K562 (cell line): ENCODE measurements around the gene CLDN15. TPM values are rescaled to one million over a fixed set of nuclear protein-coding genes. Genes with fewer than 3 reads are reported as not detected.

Experiments
- ATAC-seq: fragments of 200-7000 bp; cut with Tn5 transposase; 3 replicates; pipeline ENCODE4 v1.9.1; 2020; ENCODE audit warnings: moderate library complexity
- BruUV-seq: library from RNA; stranded (reverse); fragments of 400-500 nt; replicated peaks from 2 replicates; lab custom pipeline; 2021; lab: Mats Ljungman, UMichigan
- CTCF ChIA-PET: fragments of 300-600 bp; formaldehyde crosslinking; extraction: SDS; loops from one replicate; lab custom pipeline; 2021; ENCODE audit warnings: low intra/inter-chr PET ratio; lab: Yijun Ruan, JAX
- POLR2A ChIA-PET: fragments of 300-600, 350-650 bp; sonication (Branson Sonifier 250); formaldehyde crosslinking; extraction: SDS; loops from one replicate; lab custom pipeline; 2021; ENCODE audit warnings: antibody characterized with exemption, inconsistent platforms; lab: Yijun Ruan, JAX
- DNase-seq, 4 experiments: peaks; one replicate each; pipeline versions ENCODE4 v3.0.0 to v3.0.0-alpha.2; 2011 to 2018; ENCODE audit warnings: low spot score in 3 of 4, mixed read lengths in 3 of 4; ENCODE audit errors: extremely low read depth in 1 of 4
- FAIRE-seq: peaks from 2 replicates; lab custom pipeline; 2011; peaks lifted over from hg19 to GRCh38; lab: Jason Lieb, UNC
- H2AFZ ChIP-seq: 2 replicates; pipeline ENCODE4 v1.6.0; 2011; ENCODE audit warnings: low read depth, low read length, control low read depth, inconsistent platforms
- H3K27ac ChIP-seq: fragments of 200-600 bp; 3 replicates; pipeline ENCODE4 v1.8.0; 2011; ENCODE audit warnings: low read depth, mild to moderate bottlenecking, control low read depth, inconsistent platforms, low read length, moderate library complexity, mixed read lengths; ENCODE audit errors: extremely low read depth
- H3K27me3 ChIP-seq, 2 experiments: fragments of 300-600 bp in 1 of 2; 2 replicates in 1 of 2; 3 replicates in 1 of 2; pipeline versions ENCODE4 v1.6.0 to v1.8.0; 2011; ENCODE audit warnings: inconsistent platforms in 2 of 2, low read length in 2 of 2, mild to moderate bottlenecking in 1 of 2, mixed read lengths in 1 of 2, moderate library complexity in 1 of 2; ENCODE audit not compliant: control insufficient read depth in 2 of 2, insufficient read depth in 2 of 2
- H3K36me3 ChIP-seq: fragments of 300-600 bp; 3 replicates; pipeline ENCODE4 v1.8.0; 2011; ENCODE audit warnings: mild to moderate bottlenecking, low read length, inconsistent platforms; ENCODE audit not compliant: control insufficient read depth, insufficient read depth
- H3K4me1 ChIP-seq, 2 experiments: fragments of 200-600 bp in 1 of 2; replicated peaks in 1 of 2; 2 replicates in 1 of 2; 3 replicates in 1 of 2; pipeline versions ENCODE4 v1.5.1 to v1.8.0; 2011; ENCODE audit warnings: inconsistent platforms in 2 of 2, low read length in 2 of 2, mild to moderate bottlenecking in 1 of 2, mixed read lengths in 1 of 2, moderate library complexity in 1 of 2; ENCODE audit not compliant: control insufficient read depth in 2 of 2, insufficient read depth in 2 of 2
- H3K4me2 ChIP-seq: 2 replicates; pipeline ENCODE4 v1.6.1; 2011; ENCODE audit warnings: low read length, control low read depth, inconsistent platforms, mixed read lengths; ENCODE audit not compliant: insufficient read depth
- H3K4me3 ChIP-seq: fragments of 200-600 bp; sonication (generic), shearing (Covaris generic); 2 replicates; pipeline ENCODE4 v1.5.1; 2016; ENCODE audit warnings: control low read depth, inconsistent platforms
- H3K79me2 ChIP-seq: fragments of 200-600 bp; 3 replicates; pipeline ENCODE4 v1.8.0; 2011; ENCODE audit warnings: low read length, inconsistent platforms; ENCODE audit not compliant: control insufficient read depth, insufficient read depth
- H3K9ac ChIP-seq, 2 experiments: 2 replicates each; pipeline versions ENCODE4 v1.6.0 to v1.6.1; 2011; ENCODE audit warnings: low read depth in 2 of 2, low read length in 2 of 2, control low read depth in 1 of 2, inconsistent platforms in 1 of 2, mild to moderate bottlenecking in 1 of 2, mixed read lengths in 1 of 2; ENCODE audit not compliant: insufficient read depth in 1 of 2
- H3K9me1 ChIP-seq: one replicate; pipeline ENCODE4 v1.6.0; 2011; ENCODE audit warnings: inconsistent platforms, mild to moderate bottlenecking, low read length, moderate library complexity; ENCODE audit not compliant: control insufficient read depth, insufficient read depth
- H3K9me3 ChIP-seq: replicated peaks from 2 replicates; pipeline ENCODE4 v1.5.1; 2011; ENCODE audit warnings: low read depth, low read length, inconsistent platforms; ENCODE audit not compliant: control insufficient read depth, insufficient read depth
- H4K20me1 ChIP-seq: replicated peaks from 2 replicates; pipeline ENCODE4 v1.6.1; 2011; ENCODE audit warnings: low read length, inconsistent platforms, mixed read lengths; ENCODE audit not compliant: control insufficient read depth, insufficient read depth
- BCLAF1 ChIP-seq, 2 experiments: fragments of 450-650 bp in 1 of 2; IDR thresholded peaks; 2 replicates each; pipeline ENCODE4 v1.6.1; 2011 to 2017; ENCODE audit warnings: low read depth in 2 of 2, antibody characterized with exemption in 1 of 2, borderline replicate concordance in 1 of 2, low read length in 1 of 2, mild to moderate bottlenecking in 1 of 2, mixed read lengths in 1 of 2; ENCODE audit not compliant: control insufficient read depth in 1 of 2
- FOS ChIP-seq: IDR thresholded peaks from 3 replicates; pipeline ENCODE4 v1.6.1; 2011; ENCODE audit not compliant: insufficient read length; ENCODE audit errors: extremely low read depth
- NRF1 ChIP-seq, 2 experiments: fragments of 450-650 bp; IDR thresholded peaks in 1 of 2; conservative IDR thresholded peaks in 1 of 2; 2 replicates each; pipeline ENCODE4 v1.6.1; 2014; ENCODE audit warnings: mild to moderate bottlenecking in 2 of 2
- RNF219 ChIP-seq: fragments of 250-450 bp; sonication (Bioruptor Pico); IDR thresholded peaks from 2 replicates; pipeline ENCODE4 v1.5.0; 2022; ENCODE audit warnings: mild to moderate bottlenecking
- ZNF76 ChIP-seq: fragments of 250-450 bp; sonication (Bioruptor Pico); IDR thresholded peaks from 2 replicates; pipeline ENCODE4 v1.4.0; 2020; ENCODE audit warnings: mild to moderate bottlenecking, moderate library complexity, borderline replicate concordance
- WGBS: fragments of 100-300 bp; shearing (Covaris generic); methylation state at CpG from one replicate; pipeline ENCODE4 v1.1.6; 2016; ENCODE audit warnings: low coverage, mixed read lengths; ENCODE audit not compliant: insufficient coverage; ENCODE audit errors: missing lambda C conversion rate; 5-methylcytosine and 5-hydroxymethylcytosine counted together
- in situ Hi-C: fragments of 300-500 bp; cut with MboI; formaldehyde crosslinking; loops from 4 replicates; pipeline ENCODE4 v1.15.0; 2018; ENCODE audit warnings: inconsistent platforms, mixed read lengths
- intact Hi-C: fragments of 100-400 bp; cut with micrococcal nuclease; formaldehyde crosslinking; loops from 2 replicates; pipeline ENCODE4 v1.14.2; 2022
- polyA plus RNA-seq, 8 experiments: library from polyadenylated mRNA; depleted of rRNA in 4 of 8; stranded (reverse) in 5 of 8; unstranded in 3 of 8; fragments of >200 nt; fragmentation: Nextera tagmentation in 2 of 8; fragmentation: Illumina TruSeq in 1 of 8; extraction: Ambion mirVana in 2 of 8; extraction: Trizol in 1 of 8; gene quantifications; 2 replicates each; pipeline versions ENCODE4 v1.2.1 to v1.2.3, GENCODE V29; 2011 to 2014; ENCODE audit warnings: inconsistent platforms in 1 of 8, missing spikeins in 1 of 8
- total RNA-seq, 7 experiments: library from RNA; depleted of rRNA in 6 of 7; stranded (reverse); fragments of >200 nt in 6 of 7; fragmentation: Illumina TruSeq in 2 of 7; extraction: Trizol in 2 of 7; gene quantifications; 2 replicates each; pipeline versions ENCODE4 v1.2.1 to v1.2.3, GENCODE V29; 2011 to 2021; ENCODE audit warnings: low replicate concordance in 1 of 7
- TF ChIP-seq, protein P1 (sequence below), 2 experiments: fragments of 450-650 bp; IDR thresholded peaks; 2 replicates each; pipeline ENCODE4 v1.6.1; 2016
- TF ChIP-seq, protein P2 (sequence below), 2 experiments: fragments of 250-450 bp in 1 of 2; fragments of 450-650 bp in 1 of 2; sonication (Bioruptor Pico) in 1 of 2; IDR thresholded peaks; 2 replicates each; pipeline versions ENCODE4 v1.6.1 to v1.8.0; 2016 to 2021; ENCODE audit warnings: mild to moderate bottlenecking in 2 of 2, moderate library complexity in 2 of 2, missing compliant biosample characterization in 1 of 2, missing genetic modification characterization in 1 of 2

CLDN15 gene
- total and polyA plus RNA-seq, 9 of the 15 experiments (the other 6 are each of a cell fraction or from before 2014, with no cell fraction given), result 0.32 to 14.5 (median 7.4) TPM

DNA sequence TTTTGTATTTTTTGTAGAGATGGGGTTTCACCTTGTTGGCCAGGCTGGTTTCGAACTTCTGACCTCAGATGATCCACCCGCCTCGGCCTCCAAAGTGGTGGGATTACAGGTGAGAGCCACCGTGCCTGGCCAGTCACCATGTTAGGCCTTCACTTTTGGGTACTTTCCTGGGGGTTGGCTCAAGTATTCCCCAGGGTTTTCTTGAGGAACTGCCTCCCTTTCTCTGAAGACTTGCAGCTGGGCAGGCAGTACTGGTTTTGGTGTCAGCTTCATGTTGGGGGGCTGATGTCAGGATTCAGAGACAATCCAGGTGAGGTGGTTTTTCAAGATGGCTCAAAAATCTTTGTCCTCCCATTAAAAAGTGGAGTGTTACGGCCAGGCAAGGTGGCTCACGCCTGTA lies 12.0 kb downstream of the CLDN15 start:
- DNase-seq (no peak), FAIRE-seq (no peak), ATAC-seq (no peak)
- Histone ChIP-seq H2AFZ (no peak overlapping the region), H3K9ac (no peak overlapping the region), H3K79me2 (peaks cover 7% of the 10 kb centered on the region; the same call in 1 of the 3 replicates), H3K9me1 (peaks cover 9% of the 10 kb centered on the region), H3K27me3 (no peaks in the 10 kb centered on the region), H4K20me1 (no peaks in the 10 kb centered on the region), H3K4me1 (peaks cover 0 to 11% of the 10 kb centered on the region in 2 experiments; a peak in 2 of 5 replicates), H3K9me3 (no peaks in the 10 kb centered on the region), H3K4me3 (no peak overlapping the region), H3K4me2 (no peak overlapping the region), H3K36me3 (peaks cover 47% of the 10 kb centered on the region; the same call in 2 of the 3 replicates), H3K27ac (no peak overlapping the region)
- 88% methylated on average over 6 of the region's 6 CpGs for WGBS
- CTCF ChIA-PET, result no interaction called here
- BruUV-seq, result no TSS peak
- intact Hi-C loops, result no loop called here
- POLR2A ChIA-PET, result interaction anchor here (1.4 to 4.8 kb wide), 2 partner anchors 8 to 9 kb away, joined by 4 to 19 read pairs; partner anchors contain the start of genes PLOD3 and ZNHIT1
- in situ Hi-C loops, result no loop called here
- TF ChIP-seq, protein P1, sequence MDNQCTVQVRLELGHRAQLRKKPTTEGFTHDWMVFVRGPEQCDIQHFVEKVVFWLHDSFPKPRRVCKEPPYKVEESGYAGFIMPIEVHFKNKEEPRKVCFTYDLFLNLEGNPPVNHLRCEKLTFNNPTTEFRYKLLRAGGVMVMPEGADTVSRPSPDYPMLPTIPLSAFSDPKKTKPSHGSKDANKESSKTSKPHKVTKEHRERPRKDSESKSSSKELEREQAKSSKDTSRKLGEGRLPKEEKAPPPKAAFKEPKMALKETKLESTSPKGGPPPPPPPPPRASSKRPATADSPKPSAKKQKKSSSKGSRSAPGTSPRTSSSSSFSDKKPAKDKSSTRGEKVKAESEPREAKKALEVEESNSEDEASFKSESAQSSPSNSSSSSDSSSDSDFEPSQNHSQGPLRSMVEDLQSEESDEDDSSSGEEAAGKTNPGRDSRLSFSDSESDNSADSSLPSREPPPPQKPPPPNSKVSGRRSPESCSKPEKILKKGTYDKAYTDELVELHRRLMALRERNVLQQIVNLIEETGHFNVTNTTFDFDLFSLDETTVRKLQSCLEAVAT (IDR thresholded peaks at IDR 0.05), result no peak
- TF ChIP-seq, protein P2, sequence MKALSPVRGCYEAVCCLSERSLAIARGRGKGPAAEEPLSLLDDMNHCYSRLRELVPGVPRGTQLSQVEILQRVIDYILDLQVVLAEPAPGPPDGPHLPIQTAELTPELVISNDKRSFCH (CRISPR knock-in tag; IDR thresholded peaks at IDR 0.05), result no peak
- TF ChIP-seq, protein P2 (tag; IDR thresholded peaks at IDR 0.05), result no peak
- TF ChIP-seq BCLAF1 (IDR thresholded peaks at IDR 0.05; ENCODE audit: borderline replicate concordance in 1 of 2, control insufficient read depth in 1 of 2, low read depth in 2 of 2, low read length in 1 of 2), result no peak
- TF ChIP-seq FOS, result no peak
- TF ChIP-seq ZNF76 (CRISPR knock-in tag), result no peak
- no peak for TF ChIP-seq NRF1 (conservative IDR thresholded peaks at IDR 0.05 in 1 of 2, IDR thresholded peaks at IDR 0.05 in 1 of 2)
- TF ChIP-seq RNF219 (CRISPR knock-in tag), result no peak
